Panc1 (cell line): ENCODE measurements around the gene DTNB. TPM values are rescaled to one million over a fixed set of nuclear protein-coding genes. Genes with fewer than 3 reads are reported as not detected.
"Not testable (repeated sequence)": the region's sequence is repeated elsewhere in the genome, so short reads cannot be mapped to it uniquely, and the experiment has no call there.

Source experiments
- ATAC-seq: fragments of 200-7000 bp; cut with Tn5 transposase; 2 replicates; pipeline ENCODE4 v1.9.1; 2020; ENCODE audit warnings: mild to moderate bottlenecking, moderate library complexity
- BruUV-seq: library from RNA; stranded (reverse); fragments of 400-500 nt; replicated peaks from 2 replicates; lab custom pipeline; 2021; lab: Mats Ljungman, UMichigan
- CTCF ChIA-PET: fragments of 300-600 bp; sonication (Branson Sonifier 250); formaldehyde crosslinking; loops from one replicate; lab custom pipeline; 2022; ENCODE audit warnings: antibody characterized with exemption; lab: Charles Lee
- POLR2A ChIA-PET: fragments of 300-600 bp; sonication (Branson Sonifier 250); formaldehyde crosslinking; loops from one replicate; lab custom pipeline; 2022; ENCODE audit warnings: antibody characterized with exemption; lab: Charles Lee
- DNase-seq: peaks from one replicate; pipeline ENCODE4 v3.0.0-alpha.2; 2010; ENCODE audit warnings: low read depth, low spot score
- H3K27ac ChIP-seq: 2 replicates; pipeline ENCODE4 v1.5.1; 2011; ENCODE audit warnings: mild to moderate bottlenecking, low read length, inconsistent platforms
- H3K27me3 ChIP-seq: fragments of 200-500 bp; sonication (Bioruptor generic); 2 replicates; pipeline ENCODE4 v1.6.0; 2014; ENCODE audit warnings: low read length, inconsistent platforms; ENCODE audit not compliant: control insufficient read depth, insufficient read depth
- H3K36me3 ChIP-seq: fragments of 200-500 bp; sonication (Bioruptor generic); 2 replicates; pipeline ENCODE4 v1.5.1; 2014; ENCODE audit warnings: inconsistent platforms, mild to moderate bottlenecking, low read length, moderate library complexity; ENCODE audit not compliant: control insufficient read depth, insufficient read depth
- H3K4me1 ChIP-seq: 2 replicates; pipeline ENCODE4 v1.5.1; 2011; ENCODE audit warnings: inconsistent platforms, mild to moderate bottlenecking, low read length, moderate library complexity; ENCODE audit not compliant: control insufficient read depth, insufficient read depth
- H3K4me3 ChIP-seq, 2 experiments: 2 replicates each; pipeline ENCODE4 v1.5.1; 2011 to 2012; ENCODE audit warnings: low read depth in 2 of 2, low read length in 2 of 2, mild to moderate bottlenecking in 2 of 2, inconsistent platforms in 1 of 2, moderate library complexity in 1 of 2
- H3K9me3 ChIP-seq: fragments of 200-500 bp; sonication (Bioruptor generic); 2 replicates; pipeline ENCODE4 v1.5.1; 2014; ENCODE audit warnings: low read depth, mild to moderate bottlenecking, inconsistent platforms, low read length, moderate library complexity; ENCODE audit not compliant: control insufficient read depth, insufficient read depth
- POLR2AphosphoS5 ChIP-seq: IDR thresholded peaks from 2 replicates; pipeline ENCODE4 v1.6.1; 2012; ENCODE audit warnings: mild to moderate bottlenecking, low read depth, low read length, moderate library complexity
- SIN3A ChIP-seq: IDR thresholded peaks from 2 replicates; pipeline ENCODE4 v1.6.1; 2012; ENCODE audit warnings: low read depth, mild to moderate bottlenecking, low read length, moderate library complexity, borderline replicate concordance; ENCODE audit not compliant: insufficient read depth
- TCF7L2 ChIP-seq: IDR thresholded peaks from 2 replicates; pipeline ENCODE4 v1.6.1; 2011; ENCODE audit warnings: mild to moderate bottlenecking, low read depth, low read length, inconsistent platforms
- in situ Hi-C: cut with HindIII; loops from 2 replicates; pipeline ENCODE4 v1.10.0; 2016; ENCODE audit warnings: low sequenced_read_pairs, low pct_unique_long_range_greater_than_20kb
- intact Hi-C: fragments of 100-400 bp; cut with micrococcal nuclease; formaldehyde crosslinking; loops from one replicate; pipeline ENCODE4 v1.10.0; 2022; ENCODE audit not compliant: unreplicated experiment
- total RNA-seq: library from RNA; stranded (reverse); gene quantifications from one replicate; pipeline ENCODE4 v1.2.1, GENCODE V29; 2021; ENCODE audit not compliant: unreplicated experiment
- TF ChIP-seq, protein P1 (sequence below): fragments of 450-650 bp; IDR thresholded peaks from 2 replicates; pipeline ENCODE4 v1.5.1; 2017; ENCODE audit warnings: mild to moderate bottlenecking
- TF ChIP-seq, protein P2 (sequence below), 2 experiments: IDR thresholded peaks; 2 replicates each; pipeline ENCODE4 v1.6.1; 2011 to 2012; ENCODE audit warnings: low read depth in 2 of 2, control low read depth in 1 of 2, low read length in 1 of 2, mild to moderate bottlenecking in 1 of 2, moderate library complexity in 1 of 2; ENCODE audit not compliant: insufficient read depth in 1 of 2

Gene DTNB
- total RNA-seq, 1 experiment from 2014 or later, result 37.8 TPM

DNA sequence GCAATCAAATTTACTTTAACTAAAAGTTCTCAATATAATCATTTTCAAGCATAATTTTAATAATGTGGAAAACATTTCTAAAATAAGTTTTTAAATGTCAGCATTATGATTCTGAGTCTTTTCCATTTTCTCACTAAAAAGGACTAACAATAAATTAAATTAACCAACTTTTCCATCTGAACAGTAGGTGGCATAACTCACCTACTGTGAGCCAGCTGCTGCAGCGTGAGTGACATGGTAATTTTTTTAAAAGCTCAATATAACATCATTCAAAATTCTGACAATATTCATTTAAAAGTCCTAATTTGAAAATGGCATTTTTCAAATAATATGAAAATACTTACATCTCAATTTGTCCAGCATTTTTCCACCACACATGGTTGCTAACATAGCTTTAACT is 66.5 kb downstream of the DTNB start:
- BruUV-seq, result no TSS peak
- ChIA-PET CTCF (interaction anchor here (0.5 to 3.4 kb wide), 9 partner anchors 55 to 260 kb away, joined by 3 to 40 read pairs (median 7); no protein-coding TSS in a partner anchor), POLR2A (interaction anchor here (0.6 to 0.7 kb wide), 2 partner anchors 40 to 100 kb away, joined by 3 read pairs; no protein-coding TSS in a partner anchor)
- ATAC-seq, result no peak
- no peak for TF ChIP-seq SIN3A
- TF ChIP-seq, protein P1, sequence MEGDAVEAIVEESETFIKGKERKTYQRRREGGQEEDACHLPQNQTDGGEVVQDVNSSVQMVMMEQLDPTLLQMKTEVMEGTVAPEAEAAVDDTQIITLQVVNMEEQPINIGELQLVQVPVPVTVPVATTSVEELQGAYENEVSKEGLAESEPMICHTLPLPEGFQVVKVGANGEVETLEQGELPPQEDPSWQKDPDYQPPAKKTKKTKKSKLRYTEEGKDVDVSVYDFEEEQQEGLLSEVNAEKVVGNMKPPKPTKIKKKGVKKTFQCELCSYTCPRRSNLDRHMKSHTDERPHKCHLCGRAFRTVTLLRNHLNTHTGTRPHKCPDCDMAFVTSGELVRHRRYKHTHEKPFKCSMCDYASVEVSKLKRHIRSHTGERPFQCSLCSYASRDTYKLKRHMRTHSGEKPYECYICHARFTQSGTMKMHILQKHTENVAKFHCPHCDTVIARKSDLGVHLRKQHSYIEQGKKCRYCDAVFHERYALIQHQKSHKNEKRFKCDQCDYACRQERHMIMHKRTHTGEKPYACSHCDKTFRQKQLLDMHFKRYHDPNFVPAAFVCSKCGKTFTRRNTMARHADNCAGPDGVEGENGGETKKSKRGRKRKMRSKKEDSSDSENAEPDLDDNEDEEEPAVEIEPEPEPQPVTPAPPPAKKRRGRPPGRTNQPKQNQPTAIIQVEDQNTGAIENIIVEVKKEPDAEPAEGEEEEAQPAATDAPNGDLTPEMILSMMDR, result peak; percentile 74; the same call in 1 of the 2 replicates
- Histone ChIP-seq H3K4me3 (no peak overlapping the region), H3K36me3 (no peaks in the 10 kb centered on the region), H3K4me1 (no peaks in the 10 kb centered on the region), H3K27ac (no peak overlapping the region), H3K27me3 (no peaks in the 10 kb centered on the region), H3K9me3 (no peaks in the 10 kb centered on the region)
- in situ Hi-C loops, result no loop called here
- intact Hi-C loops, result loop anchor here (1.0 kb wide), 1 partner anchor 57 kb away; no protein-coding TSS in a partner anchor
- peak; percentile 35 for DNase-seq

DNA sequence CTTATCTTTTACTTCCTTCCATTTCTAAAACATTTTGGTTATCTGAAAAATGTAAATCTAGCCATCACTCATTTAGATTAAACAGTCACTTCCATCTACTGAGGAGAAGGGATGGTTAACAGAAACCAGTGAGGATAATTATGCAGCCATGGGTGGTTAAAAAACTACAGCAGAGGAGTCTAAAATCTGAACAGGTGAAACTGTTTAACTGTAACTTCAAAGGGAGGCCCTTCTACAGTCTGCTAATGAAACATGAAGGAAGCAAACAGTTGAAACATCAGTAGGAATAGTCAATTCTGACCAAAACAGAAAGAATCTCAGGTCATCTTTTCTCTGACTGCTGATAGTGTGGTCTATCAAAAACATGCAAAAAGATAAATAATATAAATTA is 71.0 kb downstream of the DTNB start:
- no TSS peak for BruUV-seq
- DNase-seq (no peak), ATAC-seq (no peak)
- no peak overlapping the region for H3K4me3 ChIP-seq
- no peaks in the 10 kb centered on the region for H3K4me1 ChIP-seq
- TF ChIP-seq TCF7L2, result no peak
- TF ChIP-seq SIN3A, result no peak
- no peak for TF ChIP-seq POLR2AphosphoS5
- TF ChIP-seq, protein P2, sequence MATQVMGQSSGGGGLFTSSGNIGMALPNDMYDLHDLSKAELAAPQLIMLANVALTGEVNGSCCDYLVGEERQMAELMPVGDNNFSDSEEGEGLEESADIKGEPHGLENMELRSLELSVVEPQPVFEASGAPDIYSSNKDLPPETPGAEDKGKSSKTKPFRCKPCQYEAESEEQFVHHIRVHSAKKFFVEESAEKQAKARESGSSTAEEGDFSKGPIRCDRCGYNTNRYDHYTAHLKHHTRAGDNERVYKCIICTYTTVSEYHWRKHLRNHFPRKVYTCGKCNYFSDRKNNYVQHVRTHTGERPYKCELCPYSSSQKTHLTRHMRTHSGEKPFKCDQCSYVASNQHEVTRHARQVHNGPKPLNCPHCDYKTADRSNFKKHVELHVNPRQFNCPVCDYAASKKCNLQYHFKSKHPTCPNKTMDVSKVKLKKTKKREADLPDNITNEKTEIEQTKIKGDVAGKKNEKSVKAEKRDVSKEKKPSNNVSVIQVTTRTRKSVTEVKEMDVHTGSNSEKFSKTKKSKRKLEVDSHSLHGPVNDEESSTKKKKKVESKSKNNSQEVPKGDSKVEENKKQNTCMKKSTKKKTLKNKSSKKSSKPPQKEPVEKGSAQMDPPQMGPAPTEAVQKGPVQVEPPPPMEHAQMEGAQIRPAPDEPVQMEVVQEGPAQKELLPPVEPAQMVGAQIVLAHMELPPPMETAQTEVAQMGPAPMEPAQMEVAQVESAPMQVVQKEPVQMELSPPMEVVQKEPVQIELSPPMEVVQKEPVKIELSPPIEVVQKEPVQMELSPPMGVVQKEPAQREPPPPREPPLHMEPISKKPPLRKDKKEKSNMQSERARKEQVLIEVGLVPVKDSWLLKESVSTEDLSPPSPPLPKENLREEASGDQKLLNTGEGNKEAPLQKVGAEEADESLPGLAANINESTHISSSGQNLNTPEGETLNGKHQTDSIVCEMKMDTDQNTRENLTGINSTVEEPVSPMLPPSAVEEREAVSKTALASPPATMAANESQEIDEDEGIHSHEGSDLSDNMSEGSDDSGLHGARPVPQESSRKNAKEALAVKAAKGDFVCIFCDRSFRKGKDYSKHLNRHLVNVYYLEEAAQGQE (IDR thresholded peaks at IDR 0.05; ENCODE audit: insufficient read depth in 1 of 2, low read depth in 2 of 2, low read length in 1 of 2), result no peak
- TF ChIP-seq, protein P1, result no peak
- no peaks in the 10 kb centered on the region for H3K27me3 ChIP-seq
- in situ Hi-C loops (no loop called here), intact Hi-C loops (no loop called here)
- ChIA-PET CTCF (no interaction called here), POLR2A (no interaction called here)
- H3K36me3 ChIP-seq, result no peaks in the 10 kb centered on the region
- H3K9me3 ChIP-seq, result no peaks in the 10 kb centered on the region
- H3K27ac ChIP-seq, result no peak overlapping the region

DNA sequence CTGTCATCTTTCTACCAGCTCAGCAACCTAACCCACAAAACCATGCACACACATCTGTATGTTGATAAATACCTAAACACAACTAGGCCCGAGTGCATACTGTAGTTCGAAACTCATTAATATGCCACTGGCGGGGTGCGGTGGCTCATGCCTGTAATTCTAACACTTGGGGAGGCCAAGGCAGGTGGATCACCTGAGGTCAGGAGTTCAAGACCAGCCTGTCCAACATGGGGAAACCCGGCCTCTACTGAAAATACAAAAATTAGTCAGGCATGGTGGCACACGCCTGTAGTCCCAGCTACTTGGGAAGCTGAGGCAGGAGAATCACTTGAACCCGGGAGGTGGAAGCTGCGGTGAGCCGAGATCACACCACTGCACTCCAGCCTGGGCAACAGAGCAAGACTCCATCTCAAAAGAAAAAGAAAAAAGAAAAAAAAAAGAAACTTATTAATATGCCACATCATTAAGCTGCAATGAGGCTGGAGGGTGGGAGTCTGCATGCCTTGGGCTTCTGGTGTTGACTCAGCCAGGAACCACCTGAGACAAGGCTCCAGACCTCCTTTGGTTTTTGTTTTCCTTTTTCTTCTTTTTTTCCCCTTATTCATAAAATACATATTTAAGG is 71.6 kb downstream of the DTNB start:
- H3K9me3 ChIP-seq, H3K4me1 ChIP-seq, ATAC-seq, intact Hi-C loops, CTCF ChIA-PET, DNase-seq, H3K27ac ChIP-seq, in situ Hi-C loops, BruUV-seq, H3K27me3 ChIP-seq, H3K36me3 ChIP-seq, POLR2A ChIA-PET, H3K4me3 ChIP-seq: not testable (repeated sequence)
